ENCODE data around the gene EPHA10.

Gene EPHA10

DNA sequence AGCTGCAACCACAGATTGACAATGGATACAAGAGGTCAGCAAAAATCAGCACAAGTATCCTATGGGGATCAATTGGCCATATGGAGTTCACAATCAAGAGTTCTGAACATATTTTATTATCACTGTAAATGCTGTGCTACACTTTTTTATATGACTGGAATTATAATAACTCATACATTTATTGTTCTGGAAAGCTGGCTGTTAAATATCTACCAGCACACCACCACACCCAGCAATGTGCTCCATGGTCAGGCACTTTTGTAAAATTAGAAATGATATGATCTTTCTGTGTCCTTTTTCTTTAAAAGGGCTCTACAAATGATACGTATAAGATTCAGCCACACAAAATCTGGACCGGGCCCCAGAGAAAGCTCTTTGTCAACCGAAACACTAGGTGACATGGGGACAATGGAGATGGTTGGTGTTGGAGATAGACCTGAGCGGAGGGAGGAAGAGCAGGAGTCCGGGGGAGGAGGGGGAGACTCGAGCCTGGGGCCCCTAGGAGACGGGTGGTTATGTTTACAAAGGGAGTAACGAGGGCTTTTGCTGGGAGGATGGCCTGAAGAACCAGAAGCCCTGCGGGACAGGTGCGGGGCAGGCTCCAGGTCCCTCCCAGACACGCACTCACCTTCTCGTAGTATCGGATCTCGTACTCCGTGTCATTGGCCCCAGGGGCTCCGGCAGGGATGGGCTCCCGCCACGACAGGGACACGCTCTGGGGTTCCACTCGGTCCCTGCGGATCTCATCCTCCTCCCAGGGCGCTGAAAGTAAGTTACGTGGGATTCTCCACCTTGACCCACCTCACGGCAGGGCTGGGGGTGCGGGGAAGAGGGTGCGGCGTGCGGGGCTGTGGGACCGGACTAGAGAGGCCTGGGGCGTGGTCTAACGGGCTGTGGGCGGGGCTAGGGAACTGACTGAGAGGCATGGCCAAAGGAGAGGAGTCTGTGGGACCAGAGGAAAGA, 30.0 kb downstream of the EPHA10 start:
- peak; percentile 29 for DNase-seq (ENCODE audit: low read depth, low spot score)

DNA sequence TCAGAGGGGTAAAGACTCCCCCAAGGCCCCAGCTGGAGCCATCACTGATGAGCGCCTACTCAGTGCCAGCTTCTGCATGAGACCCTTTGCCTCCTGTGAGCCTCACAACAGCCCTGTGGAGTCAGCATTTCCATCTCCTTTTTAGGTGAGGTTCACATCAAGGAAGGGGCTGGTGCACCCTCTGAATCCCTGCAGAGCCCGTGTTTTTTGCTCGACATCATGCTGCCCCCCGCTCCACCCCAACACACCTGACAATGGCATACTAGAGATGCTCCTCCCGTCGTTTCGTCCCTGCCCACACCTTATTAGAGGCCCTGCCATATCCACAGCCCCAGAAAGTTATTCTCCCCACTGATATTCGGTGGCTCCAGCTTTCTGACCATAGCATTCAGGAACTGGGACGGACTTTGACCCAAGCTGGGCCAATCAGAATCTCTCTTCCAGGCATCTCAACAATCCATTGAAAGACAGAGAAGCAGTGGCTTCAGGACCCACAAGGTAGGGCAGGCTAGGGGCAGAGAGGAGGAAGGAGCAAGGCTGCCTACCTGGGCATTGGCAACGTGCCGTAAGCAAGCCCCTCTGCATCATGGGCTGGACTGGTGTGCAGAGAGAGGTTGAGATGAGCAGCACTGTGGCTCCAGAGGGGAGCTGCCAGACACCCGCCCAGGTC, 32.7 kb downstream of the EPHA10 start:
- no peak for DNase-seq (ENCODE audit: low read depth, low spot score)

GRCh38 chr1:37731312-37732019, 33.5 kb downstream of the EPHA10 start:
- DNase-seq (ENCODE audit: low read depth, low spot score): no peak

GRCh38 chr1:37730376-37730775, 34.5 kb downstream of the EPHA10 start:
- no peak for DNase-seq (ENCODE audit: low read depth, low spot score)

DNA sequence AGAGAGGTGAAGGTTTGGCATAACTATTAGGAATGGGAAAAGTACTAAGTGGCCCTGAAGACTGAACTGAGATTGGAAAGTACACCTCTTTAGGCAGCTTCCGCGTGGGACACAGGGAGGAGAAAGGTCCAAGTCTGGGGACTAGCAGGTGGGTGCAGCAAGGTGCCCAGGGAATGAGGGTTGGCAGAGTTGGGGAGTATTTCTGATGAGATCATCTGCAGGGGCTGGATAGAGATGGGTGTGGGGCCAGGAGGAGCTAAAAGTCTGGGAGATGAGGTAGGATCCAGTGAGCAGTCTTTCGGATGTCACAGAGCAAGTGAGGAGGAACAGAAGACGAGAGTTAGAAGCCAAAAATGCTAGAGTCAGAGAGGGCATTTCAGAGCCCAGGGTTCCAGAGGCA, 36.5 kb downstream of the EPHA10 start:
- DNase-seq (ENCODE audit: low read depth, low spot score): no peak

DNA sequence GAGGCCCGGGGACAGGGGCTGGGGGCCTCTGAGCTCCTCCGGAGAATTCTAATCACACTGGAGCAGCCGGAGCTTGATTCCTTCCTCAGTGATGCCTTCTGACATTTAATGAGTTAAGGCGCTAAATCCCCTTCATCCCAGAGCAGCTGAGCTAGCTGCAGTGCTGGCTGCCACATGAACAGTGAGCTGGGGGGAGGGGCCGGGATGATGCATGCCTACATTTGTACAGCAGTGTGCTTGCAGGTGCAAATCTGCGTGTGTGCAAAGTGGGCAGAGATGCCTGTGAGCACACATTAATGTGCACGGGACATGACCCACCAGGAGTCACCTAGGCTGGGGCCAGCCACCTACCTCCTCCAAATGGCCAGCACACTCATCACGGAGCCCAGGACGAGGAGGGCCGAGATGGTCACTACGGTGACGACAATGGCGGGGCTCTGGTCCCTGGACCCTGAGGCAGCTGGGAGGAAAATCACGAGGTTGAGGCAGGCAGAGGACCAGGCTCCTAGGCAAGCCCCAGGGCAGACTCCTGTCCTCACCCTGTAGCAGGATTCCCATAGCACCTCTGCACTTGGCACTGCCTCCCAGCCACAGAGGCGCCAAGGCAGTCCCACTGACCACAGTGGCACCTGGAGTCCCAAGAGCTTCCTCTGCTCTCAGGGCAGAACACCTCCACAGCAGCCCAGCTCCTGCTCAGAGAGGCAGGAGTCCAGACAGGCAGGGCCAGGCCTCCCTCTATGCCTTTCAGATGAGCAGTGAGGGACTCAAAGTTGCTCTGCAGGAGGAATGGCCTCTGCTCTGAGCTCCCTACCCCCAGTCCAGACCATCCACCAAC, 38.0 kb downstream of the EPHA10 start:
- no peak for DNase-seq (ENCODE audit: low read depth, low spot score)

DNA sequence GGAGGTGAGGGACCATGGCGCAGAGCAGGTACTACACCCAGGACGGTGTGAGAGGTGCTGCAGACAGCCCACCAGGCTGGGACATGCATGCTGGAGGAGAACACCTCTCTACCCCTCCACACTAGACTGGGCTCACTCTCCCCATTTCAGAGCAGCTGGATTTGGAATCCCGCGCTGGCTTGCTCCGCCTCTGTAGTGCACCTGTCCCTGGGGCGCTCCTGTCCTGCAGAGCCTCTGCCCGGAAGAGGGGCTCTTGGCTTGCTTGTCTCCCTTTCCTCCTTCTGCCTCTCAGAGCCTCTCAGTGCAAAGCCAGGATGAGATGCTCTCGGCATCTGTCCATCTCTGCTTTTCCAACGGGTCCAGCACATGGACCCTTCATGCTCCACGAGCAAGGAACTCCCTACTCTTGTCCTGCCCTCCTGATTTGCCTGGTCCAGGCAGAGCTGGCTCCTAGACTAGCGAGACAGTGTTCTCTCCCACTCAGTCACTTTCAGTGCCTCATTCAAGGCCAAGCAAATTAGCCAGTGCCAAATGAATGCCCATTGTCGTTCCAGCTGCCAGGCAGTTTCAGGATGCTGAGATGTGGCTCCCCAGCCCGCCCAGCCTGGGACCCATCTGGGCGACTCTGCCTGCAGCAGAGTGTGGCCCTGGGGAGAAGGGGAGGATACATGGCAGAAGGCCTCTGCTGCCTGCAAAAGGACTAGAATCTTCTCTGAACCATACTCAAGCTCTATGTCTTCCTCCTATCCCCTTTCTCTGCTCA, 38.9 kb downstream of the EPHA10 start:
- DNase-seq (ENCODE audit: low read depth, low spot score): no peak

DNA sequence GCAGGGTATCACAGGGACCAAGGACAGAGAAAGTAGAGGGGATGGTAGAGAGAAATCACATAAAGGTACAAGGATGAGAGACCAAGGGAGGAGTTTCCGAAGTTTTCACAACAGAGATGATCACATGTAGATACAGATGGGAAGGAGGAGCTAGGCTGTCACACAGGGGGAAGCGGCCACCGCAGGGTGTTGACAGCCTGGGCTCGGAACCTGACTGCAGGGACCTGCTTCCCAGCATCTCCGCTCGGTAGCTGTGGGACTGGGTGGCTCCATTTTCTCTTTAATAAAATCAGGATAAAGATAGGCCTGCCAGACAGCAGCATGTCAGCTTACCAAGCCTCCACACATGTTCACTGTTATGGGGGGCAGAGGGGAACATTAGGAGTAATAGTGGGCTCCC, 40.3 kb downstream of the EPHA10 start:
- DNase-seq (ENCODE audit: low read depth, low spot score): no peak

GRCh38 chr1:37723390-37724078, 41.4 kb downstream of the EPHA10 start:
- DNase-seq (ENCODE audit: low read depth, low spot score): peak; percentile 41

GRCh38 chr1:37723072-37723389, 41.9 kb downstream of the EPHA10 start:
- no peak for DNase-seq (ENCODE audit: low read depth, low spot score)

DNA sequence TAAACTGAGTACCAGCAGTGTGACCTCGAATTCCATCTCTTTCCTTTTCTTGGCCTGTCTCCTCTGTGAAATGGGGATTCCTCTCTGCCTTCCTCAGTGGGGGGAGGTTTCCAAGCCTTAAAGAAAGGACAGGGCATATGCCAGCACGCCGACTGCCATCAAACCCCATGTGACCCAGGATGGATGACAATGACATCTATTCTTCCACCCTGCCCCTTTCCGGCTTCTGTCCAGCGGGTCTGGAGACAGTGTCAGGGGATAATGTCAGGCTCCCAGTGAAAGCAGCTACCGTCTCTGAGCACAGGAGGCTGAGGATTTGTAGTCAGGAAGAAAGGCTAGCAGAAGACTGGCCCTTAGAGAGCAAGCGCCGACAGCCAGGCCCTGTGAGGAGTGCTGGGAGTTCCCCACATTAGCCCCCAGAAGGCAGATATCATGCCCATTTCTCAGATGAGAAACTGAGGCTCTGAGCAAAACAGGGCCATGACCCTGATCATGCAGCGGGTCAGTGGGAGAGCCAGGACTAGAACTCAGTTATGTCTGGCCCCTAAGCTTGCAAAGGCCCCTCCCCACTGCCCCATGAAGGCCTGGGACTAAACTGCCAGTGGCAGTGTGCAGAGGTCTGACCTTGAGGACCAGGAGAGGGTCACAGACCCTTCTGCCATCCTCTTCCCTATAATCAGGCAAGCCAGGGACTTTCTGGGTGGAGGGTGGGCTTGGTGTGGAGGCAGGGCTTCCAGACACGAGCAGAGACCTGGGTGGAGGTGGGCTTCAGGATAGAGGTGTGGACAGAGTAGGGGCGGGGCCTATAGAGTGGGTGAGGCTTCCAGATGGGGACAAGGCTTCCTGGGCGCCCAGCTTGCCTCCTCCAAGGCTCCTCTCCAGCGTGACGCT, 42.5 kb downstream of the EPHA10 start:
- no peak for DNase-seq (ENCODE audit: low read depth, low spot score)

DNA sequence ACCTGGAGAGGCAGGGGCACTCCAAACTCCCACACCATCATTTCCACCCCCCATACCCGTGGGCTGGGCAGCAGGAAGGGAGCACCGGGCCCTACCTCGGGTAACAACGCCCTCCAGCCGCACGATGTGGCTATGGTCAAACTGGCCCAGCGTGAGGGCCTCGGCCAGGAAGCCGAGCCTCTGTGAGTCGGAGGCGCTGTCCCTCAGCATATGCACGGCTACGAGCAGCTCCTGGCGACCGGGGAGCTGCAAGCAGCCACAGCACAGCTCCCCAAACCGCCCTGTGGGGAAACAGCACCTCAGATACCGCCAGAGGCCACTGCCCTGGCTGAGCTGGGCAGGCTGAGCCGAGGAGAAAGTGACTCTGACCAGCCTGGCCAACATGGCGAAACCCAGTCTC, 43.4 kb downstream of the EPHA10 start:
- peak; percentile 18 for DNase-seq (ENCODE audit: low read depth, low spot score)

- DNase-seq (ENCODE audit: low read depth, low spot score): no peak
Observed at GRCh38 chr1:37720231-37721130, 44.4 kb downstream of the EPHA10 start.

GRCh38 chr1:37719572-37720195, 45.2 kb downstream of the EPHA10 start:
- DNase-seq (ENCODE audit: low read depth, low spot score): no peak

DNA sequence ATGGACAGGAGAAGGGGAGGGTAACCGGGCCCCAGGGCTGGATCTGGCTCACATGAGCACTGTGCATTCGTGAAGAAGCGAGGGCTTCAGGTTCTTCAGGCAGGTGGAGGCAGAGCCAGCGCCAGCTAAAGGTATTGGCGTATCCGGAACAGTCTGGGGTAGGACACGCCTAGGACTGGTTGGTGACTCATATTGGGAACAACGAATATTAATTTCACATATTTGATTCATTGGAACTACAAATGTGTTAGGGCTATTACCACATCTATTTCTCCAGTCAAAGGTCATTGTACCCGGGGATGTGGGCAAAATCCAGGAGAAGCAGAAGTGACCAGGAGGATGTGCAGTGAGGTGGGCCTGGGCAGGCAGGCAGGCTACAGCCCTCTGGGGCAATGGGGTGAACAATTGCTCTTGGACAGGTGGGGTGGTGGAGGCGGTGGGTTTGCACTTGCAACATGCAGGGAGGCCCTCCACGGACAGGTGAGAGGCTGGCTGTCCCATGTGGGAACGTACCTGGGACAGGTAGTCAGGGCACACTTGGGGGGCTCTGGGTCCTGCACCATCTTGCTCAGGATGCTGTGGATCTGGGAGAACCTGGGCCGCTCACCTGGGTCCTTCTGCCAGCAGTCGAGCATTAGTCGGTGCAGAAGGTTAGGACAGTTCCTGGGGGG, 45.9 kb downstream of the EPHA10 start:
- no peak for DNase-seq (ENCODE audit: low read depth, low spot score)

- no peak for DNase-seq (ENCODE audit: low read depth, low spot score)
Observed at GRCh38 chr1:37718181-37718900, 46.6 kb downstream of the EPHA10 start.

Measured in ELF-1 (cell line).